ENCODE results near the gene OSBPL5. TPM values are rescaled to one million over a fixed set of nuclear protein-coding genes. Genes with fewer than 3 reads are reported as not detected.
A peak's percentile ranks its signal among the peaks of the same experiment; 100 is the strongest.

OSBPL5 gene
- total RNA-seq, 2 donors from 2014 or later, result 61.2 to 84.0 TPM

GRCh38 chr11:3199537-3200295 is 34.6 kb upstream of the OSBPL5 start:
- peak; percentile 80 for DNase-seq (ENCODE audit: low spot score)
- intact Hi-C loops (cut with DNase I), result loop anchor here in 1 of 2 donors (10.0 kb wide), 1 partner anchor 175 kb away; no protein-coding TSS in a partner anchor

- peak; percentile 60 for DNase-seq (ENCODE audit: low spot score)
- intact Hi-C loops (cut with DNase I), result no loop called here
These were observed 33.7 kb upstream of the OSBPL5 start for GRCh38 chr11:3198815-3199214.

- intact Hi-C loops (cut with DNase I), result no loop called here
- DNase-seq (ENCODE audit: low spot score), result no peak
These were observed 32.9 kb upstream of the OSBPL5 start for GRCh38 chr11:3197878-3198528.

GRCh38 chr11:3197044-3197695 is 32.1 kb upstream of the OSBPL5 start:
- intact Hi-C loops (cut with DNase I), result no loop called here
- DNase-seq (ENCODE audit: low spot score), result peak; percentile 64

GRCh38 chr11:3196161-3197043 is 31.3 kb upstream of the OSBPL5 start:
- intact Hi-C loops (cut with DNase I), result no loop called here
- DNase-seq (ENCODE audit: low spot score), result peak; percentile 72

- intact Hi-C loops (cut with DNase I), result no loop called here
- DNase-seq (ENCODE audit: low spot score), result peak; percentile 67
These were observed 30.4 kb upstream of the OSBPL5 start for GRCh38 chr11:3195251-3196160.

- intact Hi-C loops (cut with DNase I), result no loop called here
- no peak for DNase-seq (ENCODE audit: low spot score)
These were observed 29.1 kb upstream of the OSBPL5 start for GRCh38 chr11:3194016-3194816.

GRCh38 chr11:3193373-3194015 is 28.4 kb upstream of the OSBPL5 start:
- DNase-seq (ENCODE audit: low spot score), result peak; percentile 69
- intact Hi-C loops (cut with DNase I), result no loop called here

- DNase-seq (ENCODE audit: low spot score), result peak; percentile 66
These were observed 27.6 kb upstream of the OSBPL5 start for GRCh38 chr11:3192511-3193372.

GRCh38 chr11:3191586-3192324 is 26.6 kb upstream of the OSBPL5 start:
- no peak for DNase-seq (ENCODE audit: low spot score)
- intact Hi-C loops (cut with DNase I), result no loop called here

More at GRCh38 chr11:3192511-3193372, 27.6 kb upstream of the OSBPL5 start:
- intact Hi-C loops (cut with DNase I), result no loop called here

GRCh38 chr11:3190600-3190999 is 25.5 kb upstream of the OSBPL5 start:
- DNase-seq (ENCODE audit: low spot score), result no peak
- intact Hi-C loops (cut with DNase I), result no loop called here

- intact Hi-C loops (cut with DNase I), result no loop called here
- DNase-seq (ENCODE audit: low spot score), result no peak
These were observed 24.9 kb upstream of the OSBPL5 start for GRCh38 chr11:3189886-3190583.

GRCh38 chr11:3189196-3189843 is 24.2 kb upstream of the OSBPL5 start:
- DNase-seq (ENCODE audit: low spot score), result no peak
- intact Hi-C loops (cut with DNase I), result no loop called here

- no peak for DNase-seq (ENCODE audit: low spot score)
- intact Hi-C loops (cut with DNase I), result no loop called here
These were observed 23.5 kb upstream of the OSBPL5 start for GRCh38 chr11:3188496-3189195.

Measured in posterior vena cava (tissue), 2 donors.